Osteocyte (in vitro differentiated cells): Measurements from ENCODE around the gene GOLGA6L26. TPM values are rescaled to one million over a fixed set of nuclear protein-coding genes. Genes with fewer than 3 reads are reported as not detected.
A peak's percentile ranks its signal among the peaks of the same experiment; 100 is the strongest.
"Not testable (repeated sequence)": the region's sequence is repeated elsewhere in the genome, so short reads cannot be mapped to it uniquely, and the experiment has no call there.

Experiments used
- DNase-seq: peaks from one replicate; pipeline ENCODE4 v3.0.0; 2021; ENCODE audit warnings: mixed read lengths; ENCODE audit not compliant: unreplicated experiment; ENCODE audit errors: extremely low spot score
- H3K27ac Mint-ChIP-seq: one replicate; pipeline ENCODE4 v1.8.0; 2021; ENCODE audit warnings: mild to moderate bottlenecking, mixed read lengths; ENCODE audit not compliant: unreplicated experiment
- H3K27me3 Mint-ChIP-seq: one replicate; pipeline ENCODE4 v1.8.0; 2021; ENCODE audit warnings: mixed read lengths; ENCODE audit not compliant: unreplicated experiment
- H3K36me3 Mint-ChIP-seq: one replicate; pipeline ENCODE4 v1.8.0; 2021; ENCODE audit warnings: mixed read lengths; ENCODE audit not compliant: unreplicated experiment
- H3K4me1 Mint-ChIP-seq: one replicate; pipeline ENCODE4 v1.8.0; 2021; ENCODE audit warnings: mixed read lengths; ENCODE audit not compliant: unreplicated experiment
- H3K4me3 Mint-ChIP-seq: one replicate; pipeline ENCODE4 v1.8.0; 2021; ENCODE audit warnings: mild to moderate bottlenecking, moderate library complexity, mixed read lengths; ENCODE audit not compliant: unreplicated experiment
- H3K9me3 Mint-ChIP-seq: one replicate; pipeline ENCODE4 v1.8.0; 2021; ENCODE audit warnings: mixed read lengths; ENCODE audit not compliant: unreplicated experiment
- long read RNA-seq: library from polyadenylated mRNA; unstranded; transcript quantifications from one replicate; pipeline ENCODE4 v2.0.0, GENCODE V29; 2021
- total RNA-seq: library from RNA; stranded (reverse); gene quantifications from 2 replicates; pipeline ENCODE4 v1.2.1, GENCODE V29; 2021
- TF ChIP-seq, protein P1 (sequence below): fragments of 200-600 bp; sonication (generic); IDR thresholded peaks from 2 replicates; pipeline ENCODE4 v1.5.0; 2021; ENCODE audit warnings: antibody characterized with exemption, mild to moderate bottlenecking, moderate library complexity

GOLGA6L26 gene, protein sequence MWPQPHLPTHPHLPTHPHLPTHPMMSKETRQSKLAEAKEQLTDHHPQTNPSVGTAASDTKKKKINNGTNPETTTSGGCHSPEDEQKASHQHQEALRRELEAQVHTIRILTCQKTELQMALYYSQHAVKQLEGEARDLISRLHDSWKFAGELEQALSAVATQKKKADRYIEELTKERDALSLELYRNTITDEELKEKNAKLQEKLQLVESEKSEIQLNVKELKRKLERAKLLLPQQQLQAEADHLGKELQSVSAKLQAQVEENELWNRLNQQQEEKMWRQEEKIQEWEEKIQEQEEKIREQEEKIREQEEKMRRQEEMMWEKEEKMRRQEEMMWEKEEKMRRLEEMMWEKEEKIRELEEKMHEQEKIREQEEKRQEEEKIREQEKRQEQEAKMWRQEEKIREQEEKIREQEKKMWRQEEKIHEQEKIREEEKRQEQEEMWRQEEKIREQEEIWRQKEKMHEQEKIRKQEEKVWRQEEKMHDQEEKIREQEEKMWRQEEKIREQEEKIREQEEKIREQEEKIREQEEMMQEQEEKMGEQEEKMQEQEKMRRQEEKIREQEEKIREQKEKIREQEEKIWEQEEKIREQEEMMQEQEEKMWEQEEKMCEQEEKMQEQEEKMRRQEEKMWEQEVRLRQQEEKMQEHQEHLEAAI
- total RNA-seq, result not detected in 2 replicates
- long read RNA-seq, result 0 reads

DNA sequence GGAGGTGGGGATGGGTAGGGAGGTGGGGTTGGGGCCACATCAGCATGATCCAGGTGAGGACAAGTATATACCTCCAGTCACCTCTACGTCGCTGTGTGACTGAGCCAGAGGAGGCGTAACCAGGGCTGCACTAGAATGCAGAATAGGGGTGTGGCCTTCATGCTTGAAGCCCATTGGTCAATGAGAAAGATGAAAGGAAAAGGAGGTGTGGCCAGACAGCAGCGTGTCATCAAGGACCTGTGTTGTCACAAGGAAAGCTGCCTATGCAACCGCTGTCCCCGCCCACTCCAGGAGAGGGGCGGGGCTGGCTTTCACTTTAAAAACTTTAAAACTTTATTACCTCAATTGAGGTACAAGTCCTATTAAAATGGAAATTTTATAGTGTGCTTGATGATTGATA, at the start of gene GOLGA6L26:
TSS of gene GOLGA6L26 (minus strand) at position 101 of the 400 bp plus-strand sequence. CDS start at position 40, 61 bp downstream.
- not testable (repeated sequence) for H3K4me3 Mint-ChIP-seq, H3K9me3 Mint-ChIP-seq, H3K36me3 Mint-ChIP-seq, H3K4me1 Mint-ChIP-seq, H3K27me3 Mint-ChIP-seq, H3K27ac Mint-ChIP-seq, DNase-seq

DNA sequence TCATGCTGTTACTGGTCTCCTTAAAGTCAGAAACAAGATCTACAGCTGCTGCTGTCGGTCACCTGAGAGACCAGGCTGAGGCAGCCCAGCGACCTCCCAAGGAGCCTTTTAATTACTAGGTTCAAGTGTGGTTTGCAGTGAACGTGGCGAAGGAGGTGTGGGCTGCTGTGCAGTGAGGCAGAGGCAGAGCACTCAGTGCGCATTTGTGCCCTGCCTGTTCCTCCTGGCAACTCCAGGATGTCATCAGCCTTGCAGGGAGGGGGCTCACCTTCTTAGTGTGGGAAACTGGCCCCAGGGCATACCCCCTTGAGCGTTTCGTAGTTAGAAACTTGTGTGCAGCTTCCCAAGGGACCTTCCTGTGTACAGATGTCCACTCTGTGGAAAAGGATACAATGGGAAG, 47.2 kb upstream of the GOLGA6L26 start:
- H3K36me3 Mint-ChIP-seq, H3K27ac Mint-ChIP-seq, H3K4me3 Mint-ChIP-seq, H3K27me3 Mint-ChIP-seq, H3K9me3 Mint-ChIP-seq, H3K4me1 Mint-ChIP-seq: not testable (repeated sequence)
- peak; percentile 62 for DNase-seq

DNA sequence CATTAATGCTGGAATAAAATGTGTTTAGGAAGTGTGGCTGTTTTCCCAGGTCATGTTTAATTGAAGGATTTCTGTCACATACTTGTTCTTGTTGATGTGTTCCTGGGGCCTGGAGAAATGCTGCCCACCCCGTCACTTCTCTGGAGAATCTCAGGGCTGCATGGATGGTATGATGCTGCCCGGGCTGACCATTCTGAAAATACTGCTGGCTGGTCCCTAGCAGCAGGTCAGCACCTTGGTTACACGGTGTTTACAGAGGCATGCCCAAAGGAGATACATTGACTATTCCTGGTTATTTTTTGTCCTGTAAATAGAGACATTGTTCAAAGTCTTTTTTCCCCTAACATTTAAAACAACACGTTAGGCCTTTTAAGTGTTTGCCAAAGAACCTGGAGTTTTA, 46.7 kb upstream of the GOLGA6L26 start:
- H3K4me1 Mint-ChIP-seq, H3K36me3 Mint-ChIP-seq, H3K4me3 Mint-ChIP-seq, H3K27ac Mint-ChIP-seq, H3K9me3 Mint-ChIP-seq, H3K27me3 Mint-ChIP-seq: not testable (repeated sequence)
- DNase-seq, result peak; percentile 49

DNA sequence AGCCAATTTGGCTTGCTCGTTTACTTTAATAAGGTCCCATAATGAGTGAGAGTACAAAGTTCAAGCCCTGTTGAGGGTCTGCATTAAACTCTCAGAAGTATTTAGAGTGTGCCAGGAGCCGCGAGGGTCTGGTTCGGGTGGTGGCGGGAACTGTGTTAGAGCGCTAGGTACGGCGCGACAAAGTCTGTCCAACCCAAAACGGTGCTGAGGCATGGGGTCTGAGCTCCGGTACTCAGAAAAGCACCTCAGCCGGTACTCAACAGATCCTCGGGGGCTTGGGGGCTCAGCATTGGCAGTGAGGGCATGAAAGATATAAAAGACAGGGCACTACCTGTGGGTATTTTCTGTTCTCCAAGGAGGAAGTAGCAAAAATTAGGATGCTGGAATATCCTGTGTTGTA, 45.0 kb upstream of the GOLGA6L26 start:
- H3K9me3 Mint-ChIP-seq, H3K4me1 Mint-ChIP-seq, H3K27ac Mint-ChIP-seq, H3K4me3 Mint-ChIP-seq, H3K27me3 Mint-ChIP-seq, H3K36me3 Mint-ChIP-seq: not testable (repeated sequence)
- DNase-seq, result peak; percentile 72

DNA sequence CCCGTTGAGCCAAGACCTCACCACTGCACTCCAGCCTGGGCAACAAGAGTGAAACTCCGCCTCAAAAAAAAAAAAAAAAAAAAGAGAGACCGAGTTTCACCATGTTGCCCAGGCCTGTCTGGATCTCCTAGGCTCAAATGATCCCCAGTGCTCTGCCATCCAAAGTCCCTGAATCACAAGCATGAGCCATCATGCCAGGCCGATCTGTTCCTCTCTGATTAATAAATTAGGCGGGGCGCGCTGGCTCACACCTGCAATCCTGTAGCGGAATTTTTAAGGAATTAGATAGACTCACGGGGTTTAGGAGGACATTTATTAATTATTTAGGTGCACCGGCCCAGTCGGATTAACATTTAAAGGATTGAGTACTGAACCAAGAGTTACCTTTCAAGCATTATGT, 40.2 kb upstream of the GOLGA6L26 start:
- H3K4me3 Mint-ChIP-seq, H3K4me1 Mint-ChIP-seq, H3K27me3 Mint-ChIP-seq, H3K36me3 Mint-ChIP-seq, H3K9me3 Mint-ChIP-seq, H3K27ac Mint-ChIP-seq: not testable (repeated sequence)
- DNase-seq, result peak; percentile 13

DNA sequence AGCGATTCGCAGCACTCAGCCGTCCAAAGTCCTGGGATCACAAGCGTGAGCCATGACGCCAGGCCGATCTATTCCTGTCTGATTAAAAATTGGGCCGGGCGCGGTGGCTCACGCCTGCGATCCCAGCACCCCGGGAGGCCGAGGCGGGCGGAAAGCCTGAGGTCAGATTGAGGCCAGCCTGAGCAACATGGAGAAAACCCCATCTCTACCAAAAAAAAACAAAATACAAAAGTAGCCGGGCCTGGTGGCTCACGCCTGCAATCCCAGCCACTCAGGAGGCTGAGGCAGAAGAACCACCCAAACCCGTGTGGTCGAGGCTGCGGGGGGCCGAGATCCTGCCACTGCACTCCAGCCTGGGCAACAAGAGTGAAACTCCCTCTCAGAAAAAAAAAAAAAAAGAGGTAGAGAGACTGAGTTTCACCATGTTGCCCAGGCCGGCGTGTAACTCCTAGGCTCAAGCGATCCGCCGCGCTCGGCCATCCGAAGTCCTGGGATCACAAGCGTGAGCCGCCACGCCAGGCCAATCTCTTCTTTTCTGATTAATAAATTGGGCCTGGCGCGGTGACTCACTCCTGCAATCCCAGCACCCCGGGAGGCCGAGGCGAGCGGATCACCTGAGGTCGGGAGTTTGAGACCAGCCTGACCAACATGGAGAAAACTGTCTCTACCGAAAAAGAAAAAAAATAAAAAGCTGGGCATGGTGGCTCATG, 39.0 kb upstream of the GOLGA6L26 start:
- H3K36me3 Mint-ChIP-seq, H3K9me3 Mint-ChIP-seq, H3K27me3 Mint-ChIP-seq, H3K27ac Mint-ChIP-seq, H3K4me1 Mint-ChIP-seq, H3K4me3 Mint-ChIP-seq: not testable (repeated sequence)
- DNase-seq, result peak; percentile 84

DNA sequence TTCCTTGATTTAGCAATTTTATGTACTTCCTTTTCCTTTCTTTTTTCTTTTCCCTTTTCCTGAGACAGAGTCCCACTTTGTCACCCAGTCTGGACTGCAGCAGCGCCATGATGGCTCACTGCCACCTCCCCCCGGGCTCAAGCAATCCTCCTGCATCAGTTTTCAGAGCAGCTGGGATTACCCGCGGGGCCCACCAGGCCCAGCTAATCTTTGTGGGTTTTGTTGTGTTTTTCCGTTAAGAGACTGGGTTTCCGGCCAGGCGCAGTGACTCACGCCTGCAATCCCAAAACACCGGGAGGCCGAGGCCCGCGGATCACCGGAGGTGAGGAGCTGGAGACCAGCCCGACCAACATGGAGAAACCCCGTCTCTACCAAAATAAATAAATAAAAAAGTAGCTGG, 38.3 kb upstream of the GOLGA6L26 start:
- DNase-seq, result peak; percentile 83
- Mint-ChIP-seq H3K4me1 (peaks cover 3% of the 10 kb centered on the region), H3K9me3 (peaks cover 8% of the 10 kb centered on the region), H3K4me3 (no peak overlapping the region), H3K27ac (no peak overlapping the region), H3K36me3 (no peaks in the 10 kb centered on the region), H3K27me3 (no peaks in the 10 kb centered on the region)
- TF ChIP-seq, protein P1, sequence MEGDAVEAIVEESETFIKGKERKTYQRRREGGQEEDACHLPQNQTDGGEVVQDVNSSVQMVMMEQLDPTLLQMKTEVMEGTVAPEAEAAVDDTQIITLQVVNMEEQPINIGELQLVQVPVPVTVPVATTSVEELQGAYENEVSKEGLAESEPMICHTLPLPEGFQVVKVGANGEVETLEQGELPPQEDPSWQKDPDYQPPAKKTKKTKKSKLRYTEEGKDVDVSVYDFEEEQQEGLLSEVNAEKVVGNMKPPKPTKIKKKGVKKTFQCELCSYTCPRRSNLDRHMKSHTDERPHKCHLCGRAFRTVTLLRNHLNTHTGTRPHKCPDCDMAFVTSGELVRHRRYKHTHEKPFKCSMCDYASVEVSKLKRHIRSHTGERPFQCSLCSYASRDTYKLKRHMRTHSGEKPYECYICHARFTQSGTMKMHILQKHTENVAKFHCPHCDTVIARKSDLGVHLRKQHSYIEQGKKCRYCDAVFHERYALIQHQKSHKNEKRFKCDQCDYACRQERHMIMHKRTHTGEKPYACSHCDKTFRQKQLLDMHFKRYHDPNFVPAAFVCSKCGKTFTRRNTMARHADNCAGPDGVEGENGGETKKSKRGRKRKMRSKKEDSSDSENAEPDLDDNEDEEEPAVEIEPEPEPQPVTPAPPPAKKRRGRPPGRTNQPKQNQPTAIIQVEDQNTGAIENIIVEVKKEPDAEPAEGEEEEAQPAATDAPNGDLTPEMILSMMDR, result no peak

DNA sequence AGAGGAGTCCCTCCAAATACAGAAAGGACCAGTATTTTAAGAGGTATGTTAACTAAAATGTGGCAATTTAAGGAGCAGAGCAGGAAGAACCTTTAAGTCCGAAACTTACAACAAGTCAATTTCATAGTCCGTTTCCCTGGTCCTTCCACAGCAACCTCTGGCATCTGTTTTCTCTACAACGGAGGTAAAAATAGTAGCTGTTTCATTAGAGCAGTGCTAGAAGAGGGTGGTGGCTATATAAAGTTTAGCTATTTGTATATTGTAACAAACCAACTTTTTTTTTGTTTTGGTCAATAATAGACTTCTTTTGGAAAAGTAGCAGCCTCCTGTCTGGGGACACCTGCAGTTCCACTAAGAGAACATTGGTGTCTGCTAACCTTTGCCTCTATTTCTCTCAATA, 37.9 kb upstream of the GOLGA6L26 start:
- not testable (repeated sequence) for H3K4me1 Mint-ChIP-seq, H3K4me3 Mint-ChIP-seq, H3K36me3 Mint-ChIP-seq, H3K9me3 Mint-ChIP-seq, H3K27ac Mint-ChIP-seq, H3K27me3 Mint-ChIP-seq
- peak; percentile 8 for DNase-seq

DNA sequence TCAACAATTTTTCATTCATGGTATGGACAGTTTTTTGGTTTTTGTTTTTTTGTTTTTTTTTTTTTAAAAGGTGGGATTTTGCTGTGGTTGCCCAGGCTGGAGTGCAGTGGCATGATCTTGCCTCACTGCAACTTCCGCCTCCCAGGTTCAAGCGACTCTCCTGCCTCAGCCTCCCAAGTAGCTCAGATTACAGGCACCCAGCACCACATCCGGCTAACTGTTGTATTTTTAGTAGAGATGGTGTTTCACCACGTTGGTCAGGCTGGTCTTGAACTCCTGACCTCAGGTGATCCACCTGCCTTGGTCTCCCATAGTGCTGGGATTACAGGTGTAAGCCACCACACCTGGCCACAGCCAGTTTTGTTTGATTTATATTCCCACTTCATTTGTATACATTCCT, 37.1 kb upstream of the GOLGA6L26 start:
- not testable (repeated sequence) for H3K4me3 Mint-ChIP-seq, H3K4me1 Mint-ChIP-seq, H3K27ac Mint-ChIP-seq, H3K36me3 Mint-ChIP-seq, H3K9me3 Mint-ChIP-seq, H3K27me3 Mint-ChIP-seq
- DNase-seq, result peak; percentile 4
